D721Med (cell line): ENCODE results near the gene BTAF1.

Experiments used
- DNase-seq: peaks from one replicate; pipeline ENCODE4 v3.0.0; 2011; ENCODE audit warnings: low spot score; ENCODE audit not compliant: insufficient read length
- FAIRE-seq: peaks from 2 replicates; lab custom pipeline; 2011; peaks lifted over from hg19 to GRCh38; lab: Jason Lieb, UNC
- TF ChIP-seq, protein P1 (sequence below): IDR thresholded peaks from 2 replicates; pipeline ENCODE4 v1.5.1; 2012; ENCODE audit warnings: mild to moderate bottlenecking, control low read depth; ENCODE audit not compliant: insufficient read depth; ENCODE audit errors: missing control alignments

The BTAF1 gene

DNA sequence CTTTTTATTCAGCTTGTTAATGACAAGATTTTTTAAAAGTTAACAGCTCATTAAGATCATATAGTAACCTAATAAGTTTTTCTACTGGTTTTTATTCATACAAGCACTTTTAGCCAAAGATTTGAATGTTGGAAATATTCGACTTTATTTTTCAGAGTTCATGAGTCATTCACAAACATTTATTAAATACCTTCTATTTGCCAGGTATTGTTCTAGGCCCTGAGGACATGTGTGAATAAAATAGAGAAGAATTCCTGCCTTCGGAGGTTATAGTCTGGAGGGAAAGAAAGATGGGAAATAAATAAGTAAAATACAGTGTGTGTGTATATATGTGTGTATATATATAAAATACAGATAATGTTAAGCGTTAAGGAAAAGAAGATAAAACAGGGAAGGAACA lies 31.5 kb downstream of the BTAF1 start:
- TF ChIP-seq, protein P1, sequence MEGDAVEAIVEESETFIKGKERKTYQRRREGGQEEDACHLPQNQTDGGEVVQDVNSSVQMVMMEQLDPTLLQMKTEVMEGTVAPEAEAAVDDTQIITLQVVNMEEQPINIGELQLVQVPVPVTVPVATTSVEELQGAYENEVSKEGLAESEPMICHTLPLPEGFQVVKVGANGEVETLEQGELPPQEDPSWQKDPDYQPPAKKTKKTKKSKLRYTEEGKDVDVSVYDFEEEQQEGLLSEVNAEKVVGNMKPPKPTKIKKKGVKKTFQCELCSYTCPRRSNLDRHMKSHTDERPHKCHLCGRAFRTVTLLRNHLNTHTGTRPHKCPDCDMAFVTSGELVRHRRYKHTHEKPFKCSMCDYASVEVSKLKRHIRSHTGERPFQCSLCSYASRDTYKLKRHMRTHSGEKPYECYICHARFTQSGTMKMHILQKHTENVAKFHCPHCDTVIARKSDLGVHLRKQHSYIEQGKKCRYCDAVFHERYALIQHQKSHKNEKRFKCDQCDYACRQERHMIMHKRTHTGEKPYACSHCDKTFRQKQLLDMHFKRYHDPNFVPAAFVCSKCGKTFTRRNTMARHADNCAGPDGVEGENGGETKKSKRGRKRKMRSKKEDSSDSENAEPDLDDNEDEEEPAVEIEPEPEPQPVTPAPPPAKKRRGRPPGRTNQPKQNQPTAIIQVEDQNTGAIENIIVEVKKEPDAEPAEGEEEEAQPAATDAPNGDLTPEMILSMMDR: no peak
- FAIRE-seq: no peak

DNA sequence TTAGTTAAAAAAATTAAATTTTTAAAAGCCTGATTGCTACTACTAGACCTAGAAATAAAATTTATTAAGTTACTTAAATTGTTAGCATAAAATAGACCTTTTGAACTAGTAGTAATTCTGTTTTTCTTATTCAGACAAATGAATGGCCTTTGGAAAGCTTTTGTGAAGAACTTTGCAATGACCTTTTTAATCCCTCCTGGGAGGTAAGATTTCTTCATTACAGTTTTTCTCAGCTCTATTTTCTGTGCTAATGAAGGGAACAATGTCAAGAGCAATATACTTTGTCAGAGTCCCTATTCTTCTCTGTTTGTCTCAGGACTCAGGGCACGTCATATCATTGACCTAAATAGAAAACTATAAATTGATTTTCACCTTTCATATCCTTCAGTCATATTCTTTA lies 33.5 kb downstream of the BTAF1 start:
- no peak for DNase-seq
- no peak for FAIRE-seq
- TF ChIP-seq, protein P1: no peak

More for the DNA sequence above, 31.5 kb downstream of the BTAF1 start:
- DNase-seq: no peak

DNA sequence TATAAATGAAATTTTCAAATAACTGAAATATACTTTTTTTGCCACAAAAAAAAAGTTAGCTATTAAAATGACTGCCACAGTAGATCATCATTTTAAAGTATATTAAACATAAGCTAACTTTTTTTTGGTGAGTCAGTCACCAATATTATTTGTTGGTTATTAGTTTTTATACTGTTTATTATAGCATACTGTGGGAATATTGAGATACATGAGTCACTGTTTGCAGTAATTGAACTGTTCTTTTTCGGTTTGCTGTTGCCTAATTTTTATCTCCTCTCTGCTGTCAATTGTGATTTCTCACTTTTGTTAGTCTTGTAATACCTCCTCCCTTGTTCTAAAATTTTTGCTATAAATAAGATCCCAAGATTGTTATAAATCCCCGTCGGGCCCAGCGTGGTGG lies 45.7 kb downstream of the BTAF1 start:
- no peak for DNase-seq
- TF ChIP-seq, protein P1: no peak
- FAIRE-seq: no peak

DNA sequence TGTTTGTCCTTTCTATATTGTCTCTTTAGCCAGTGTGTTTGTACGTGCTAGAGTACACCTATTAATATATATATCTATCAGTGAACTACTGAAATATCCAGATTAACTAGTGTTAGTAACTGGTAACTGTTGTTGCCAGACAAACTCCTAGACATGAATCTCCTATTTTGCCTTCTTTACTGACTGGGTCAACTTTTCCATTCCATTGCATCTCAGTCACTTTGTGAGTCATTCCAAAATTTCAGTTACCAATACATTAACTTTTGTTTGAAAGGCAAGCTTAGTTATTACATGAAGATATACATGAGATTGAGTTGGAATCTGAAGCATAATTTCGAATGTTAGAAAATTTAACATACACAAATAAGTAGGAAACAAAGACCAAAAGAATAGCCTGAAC lies 51.4 kb downstream of the BTAF1 start:
- FAIRE-seq: no peak
- no peak for DNase-seq
- TF ChIP-seq, protein P1: no peak

DNA sequence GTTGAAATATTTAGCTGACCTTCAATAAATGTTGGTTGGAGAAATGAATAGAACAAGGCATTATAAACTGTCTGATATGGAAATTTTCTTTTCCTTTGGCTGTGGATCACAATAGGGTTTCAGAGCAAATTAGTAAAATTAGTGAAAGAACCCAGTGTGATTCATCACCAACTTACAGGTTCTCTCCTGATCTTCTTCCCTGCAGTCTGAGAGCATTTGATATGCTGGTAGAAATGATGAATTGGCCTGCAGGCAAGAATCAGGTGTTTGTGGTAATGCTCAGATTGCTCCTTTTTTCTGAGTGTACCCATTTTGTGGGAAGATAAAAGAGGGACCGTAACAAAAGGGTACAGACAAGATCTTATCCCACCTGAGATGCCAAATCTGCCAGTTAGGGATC lies 51.9 kb downstream of the BTAF1 start:
- FAIRE-seq (no peak), DNase-seq (no peak)
- TF ChIP-seq, protein P1: no peak

DNA sequence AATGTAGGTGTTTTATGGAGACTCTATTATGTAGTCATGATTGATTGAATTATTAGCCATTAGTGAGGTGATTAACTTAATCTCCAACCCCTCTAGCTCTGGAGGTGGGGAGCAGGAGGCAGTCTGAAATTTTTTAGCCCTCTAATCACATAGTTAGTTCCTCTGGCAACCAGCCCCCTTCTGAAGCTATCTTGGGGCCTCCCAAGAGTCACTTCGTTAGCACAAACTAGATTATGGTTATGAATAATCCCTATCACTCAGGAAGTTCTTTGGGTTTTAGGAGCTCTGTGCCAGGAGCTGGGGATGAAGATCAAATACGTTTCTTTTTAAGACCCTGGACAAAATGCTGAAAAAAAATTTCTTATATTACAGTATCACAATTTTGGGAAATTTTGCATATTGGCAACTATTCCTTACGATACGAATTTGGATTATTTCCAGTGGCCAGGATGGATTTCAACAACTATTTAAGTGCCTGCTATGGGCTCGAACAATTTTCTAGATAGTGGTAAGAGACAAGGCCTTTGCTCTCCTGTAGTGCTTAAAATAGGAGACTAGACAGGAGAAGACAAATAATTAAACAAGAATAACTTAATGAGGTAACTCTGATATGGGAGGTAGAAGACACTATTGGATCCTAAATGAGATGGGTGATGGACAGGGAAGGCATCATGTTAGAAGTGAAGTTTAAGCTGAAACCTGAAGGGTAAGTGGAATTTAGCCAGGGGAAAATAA lies 52.9 kb downstream of the BTAF1 start:
- TF ChIP-seq, protein P1: no peak
- FAIRE-seq (no peak), DNase-seq (no peak)

DNA sequence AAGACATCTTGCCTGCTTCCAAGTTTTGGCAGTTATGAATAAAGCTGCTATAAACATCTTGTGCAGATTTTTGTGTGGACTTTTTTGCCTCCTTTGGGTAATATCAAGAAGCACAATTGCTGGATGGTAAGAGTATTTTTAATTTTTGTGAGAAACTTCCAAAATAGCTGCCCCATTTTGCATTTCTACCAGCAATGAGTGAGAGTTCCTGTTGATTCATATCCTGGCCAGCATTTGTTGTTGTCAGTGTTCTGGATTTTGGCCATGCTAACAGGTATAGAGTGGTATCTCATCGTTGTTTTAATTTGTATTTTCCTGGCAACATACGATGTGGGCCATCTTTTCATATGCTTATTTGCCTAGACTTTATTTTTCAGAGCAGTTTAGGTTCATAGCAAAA lies 53.9 kb downstream of the BTAF1 start:
- FAIRE-seq (no peak), DNase-seq (no peak)

More for the DNA sequence above, 53.9 kb downstream of the BTAF1 start:
- TF ChIP-seq, protein P1: no peak
